ENCODE results near the gene ABAT. TPM values are rescaled to one million over a fixed set of nuclear protein-coding genes. Genes with fewer than 3 reads are reported as not detected.

ABAT gene
- total and polyA plus RNA-seq, 4 donors = 4.4 to 14.0 (median 7.1) TPM

DNA sequence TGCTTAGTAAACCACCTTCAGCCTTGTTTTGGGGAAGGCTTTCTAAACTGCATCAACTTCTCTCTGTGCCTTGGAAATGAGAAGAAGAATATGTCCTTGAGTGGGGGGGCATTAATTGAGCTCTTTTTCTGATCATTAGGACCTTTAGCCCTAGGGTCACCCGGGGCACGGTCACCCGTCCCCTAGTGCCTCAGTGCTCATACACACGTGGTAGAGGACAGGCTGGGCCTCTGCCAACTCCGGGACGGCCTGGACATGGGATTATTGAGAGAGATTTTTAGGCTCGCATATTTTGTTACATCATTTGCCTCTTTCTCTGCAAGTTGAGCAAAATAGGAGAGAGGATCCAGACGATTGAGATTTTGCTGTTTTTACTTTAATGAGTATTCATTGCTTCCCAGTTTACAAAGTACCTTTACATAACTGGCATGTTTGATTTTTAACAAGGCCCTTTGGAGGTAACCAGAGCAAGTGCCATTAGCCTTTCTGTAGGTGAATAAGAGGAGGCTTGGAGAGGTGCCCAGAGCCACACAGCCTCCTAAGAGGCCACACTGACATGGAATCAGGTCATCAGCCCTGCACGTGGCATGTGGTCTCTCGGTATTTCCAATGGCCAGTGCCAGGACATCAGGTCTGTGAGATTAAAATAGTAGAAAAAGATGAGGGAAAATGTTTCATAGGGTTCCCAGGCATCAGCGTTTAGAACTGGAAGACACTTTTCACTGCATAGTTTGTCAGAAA lies 134.4 kb downstream of the ABAT start:
- Histone ChIP-seq H3K27ac (ENCODE audit: low read depth in 1 of 2, low read length in 1 of 2) (no peak overlapping the region), H3K9me3 (ENCODE audit: control insufficient read depth in 4 of 4, insufficient read depth in 3 of 4, low read length in 3 of 4) (no peaks in the 10 kb centered on the region), H3K4me3 (no peak overlapping the region), H3K9ac (ENCODE audit: insufficient read depth in 1 of 2, low read length in 2 of 2) (no peak overlapping the region), H3K4me1 (ENCODE audit: control insufficient read depth in 5 of 5, insufficient read depth in 5 of 5, low read length in 5 of 5) (no peaks in the 10 kb centered on the region), H3K36me3 (ENCODE audit: control insufficient read depth in 4 of 4, insufficient read depth in 4 of 4, low read length in 4 of 4) (peaks cover 36 to 68% (median 54%) of the 10 kb centered on the region in 4 donors), H3K27me3 (ENCODE audit: control insufficient read depth in 3 of 3, insufficient read depth in 3 of 3, low read length in 2 of 3) (no peaks in the 10 kb centered on the region)
- DNase-seq (no peak), ATAC-seq (ENCODE audit: insufficient read depth, low FRiP score) (no peak)
- WGBS, 2 donors = 86 to 89% methylated on average over 11 of the region's 11 CpGs
- TF ChIP-seq, protein P1, sequence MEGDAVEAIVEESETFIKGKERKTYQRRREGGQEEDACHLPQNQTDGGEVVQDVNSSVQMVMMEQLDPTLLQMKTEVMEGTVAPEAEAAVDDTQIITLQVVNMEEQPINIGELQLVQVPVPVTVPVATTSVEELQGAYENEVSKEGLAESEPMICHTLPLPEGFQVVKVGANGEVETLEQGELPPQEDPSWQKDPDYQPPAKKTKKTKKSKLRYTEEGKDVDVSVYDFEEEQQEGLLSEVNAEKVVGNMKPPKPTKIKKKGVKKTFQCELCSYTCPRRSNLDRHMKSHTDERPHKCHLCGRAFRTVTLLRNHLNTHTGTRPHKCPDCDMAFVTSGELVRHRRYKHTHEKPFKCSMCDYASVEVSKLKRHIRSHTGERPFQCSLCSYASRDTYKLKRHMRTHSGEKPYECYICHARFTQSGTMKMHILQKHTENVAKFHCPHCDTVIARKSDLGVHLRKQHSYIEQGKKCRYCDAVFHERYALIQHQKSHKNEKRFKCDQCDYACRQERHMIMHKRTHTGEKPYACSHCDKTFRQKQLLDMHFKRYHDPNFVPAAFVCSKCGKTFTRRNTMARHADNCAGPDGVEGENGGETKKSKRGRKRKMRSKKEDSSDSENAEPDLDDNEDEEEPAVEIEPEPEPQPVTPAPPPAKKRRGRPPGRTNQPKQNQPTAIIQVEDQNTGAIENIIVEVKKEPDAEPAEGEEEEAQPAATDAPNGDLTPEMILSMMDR (IDR thresholded peaks at IDR 0.05; ENCODE audit: control extremely low read depth, extremely low read depth) = no peak

DNA sequence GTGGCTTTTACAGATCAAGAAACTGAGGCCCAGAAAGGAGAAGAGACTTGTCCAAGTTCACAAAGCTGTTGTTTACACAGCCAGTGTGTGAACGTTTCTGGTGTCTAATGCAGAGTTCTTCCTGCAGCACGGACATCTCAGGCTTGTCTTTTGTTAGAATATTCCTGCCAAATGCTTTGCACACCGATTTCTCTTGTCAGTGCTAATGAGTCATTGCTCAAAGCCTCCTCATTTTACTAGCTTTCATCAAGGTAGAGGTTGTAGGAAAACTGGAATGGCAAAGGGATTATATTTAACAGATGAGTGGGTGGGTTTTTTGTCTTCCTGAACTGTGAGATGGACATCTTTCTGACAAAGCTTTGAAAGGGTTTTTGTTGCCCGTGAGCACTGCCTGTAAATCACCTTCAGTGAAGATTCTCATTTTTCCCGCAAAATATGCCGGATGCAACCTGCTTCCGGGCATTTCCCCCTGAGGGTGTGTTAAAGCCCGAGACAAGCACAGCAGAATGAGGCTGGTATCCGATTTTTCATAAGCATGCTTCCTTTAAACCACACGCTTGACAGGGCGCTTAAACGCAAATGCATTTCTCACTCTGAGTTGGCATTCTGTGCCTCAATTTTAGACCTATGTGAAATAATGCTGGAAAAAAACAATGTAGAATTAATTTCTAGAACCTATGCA lies 137.9 kb downstream of the ABAT start:
- no peak overlapping the region for H3K4me3 ChIP-seq
- WGBS, 2 donors = 76 to 79% methylated on average over 12 of the region's 12 CpGs
- ATAC-seq (ENCODE audit: insufficient read depth, low FRiP score) (no peak), DNase-seq (no peak)
- H3K36me3 ChIP-seq (ENCODE audit: control insufficient read depth in 4 of 4, insufficient read depth in 4 of 4, low read length in 4 of 4) = peaks cover 29 to 72% (median 49%) of the 10 kb centered on the region in 4 donors
- H3K4me1 ChIP-seq (ENCODE audit: control insufficient read depth in 5 of 5, insufficient read depth in 5 of 5, low read length in 5 of 5) = no peaks in the 10 kb centered on the region
- H3K9me3 ChIP-seq (ENCODE audit: control insufficient read depth in 4 of 4, insufficient read depth in 3 of 4, low read length in 3 of 4) = no peaks in the 10 kb centered on the region
- no peak overlapping the region for H3K9ac ChIP-seq (ENCODE audit: insufficient read depth in 1 of 2, low read length in 2 of 2)
- no peaks in the 10 kb centered on the region for H3K27me3 ChIP-seq (ENCODE audit: control insufficient read depth in 3 of 3, insufficient read depth in 3 of 3, low read length in 2 of 3)
- TF ChIP-seq, protein P1 (IDR thresholded peaks at IDR 0.05; ENCODE audit: control extremely low read depth, extremely low read depth) = no peak
- no peak overlapping the region for H3K27ac ChIP-seq (ENCODE audit: low read depth in 1 of 2, low read length in 1 of 2)

DNA sequence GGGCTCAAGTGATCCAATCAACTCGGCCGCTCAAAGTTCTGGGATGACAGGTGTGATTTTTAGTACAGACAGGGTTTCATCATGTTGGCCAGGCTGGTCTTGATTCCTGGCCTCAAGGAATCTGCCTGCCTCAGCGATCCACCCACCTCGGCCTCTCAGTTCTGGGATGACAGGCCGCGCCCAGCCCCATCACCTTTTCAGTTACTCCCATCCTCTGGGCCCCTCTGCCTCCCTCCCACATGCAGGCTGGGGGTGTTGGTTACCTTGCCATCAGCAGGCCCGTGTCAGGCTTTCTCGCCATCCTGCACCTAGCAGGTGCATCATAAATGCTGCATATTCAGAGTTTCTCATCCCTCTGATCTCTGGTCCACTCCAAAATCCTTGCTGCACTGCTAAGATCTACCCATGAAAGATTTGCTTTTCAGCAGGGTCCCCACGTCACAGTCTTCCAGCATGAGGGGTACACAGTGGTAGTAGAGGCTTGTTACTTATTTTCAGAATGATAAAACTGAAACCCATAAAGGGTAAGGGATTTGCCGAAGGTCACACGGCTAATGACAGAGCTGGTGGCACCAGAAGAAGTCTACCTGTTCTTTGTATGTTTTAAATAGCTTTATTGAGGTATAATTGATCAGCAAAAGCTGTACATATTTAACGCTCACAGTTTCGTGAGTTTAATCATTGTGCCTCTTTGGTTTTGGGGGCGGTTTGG lies 139.8 kb downstream of the ABAT start:
- 88 to 96% methylated on average over 14 of the region's 14 CpGs for WGBS, 2 donors
- H3K4me1 ChIP-seq (ENCODE audit: control insufficient read depth in 5 of 5, insufficient read depth in 5 of 5, low read length in 5 of 5) = peaks cover 0 to 1% (median 0%) of the 10 kb centered on the region in 5 donors
- H3K9me3 ChIP-seq (ENCODE audit: control insufficient read depth in 4 of 4, insufficient read depth in 3 of 4, low read length in 3 of 4) = no peaks in the 10 kb centered on the region
- ATAC-seq (ENCODE audit: insufficient read depth, low FRiP score) = no peak
- no peaks in the 10 kb centered on the region for H3K27me3 ChIP-seq (ENCODE audit: control insufficient read depth in 3 of 3, insufficient read depth in 3 of 3, low read length in 2 of 3)
- H3K27ac ChIP-seq (ENCODE audit: low read depth in 1 of 2, low read length in 1 of 2) = no peak overlapping the region
- H3K9ac ChIP-seq (ENCODE audit: insufficient read depth in 1 of 2, low read length in 2 of 2) = no peak overlapping the region
- DNase-seq = no peak
- no peak overlapping the region for H3K4me3 ChIP-seq
- TF ChIP-seq, protein P1 (IDR thresholded peaks at IDR 0.05; ENCODE audit: control extremely low read depth, extremely low read depth) = no peak
- H3K36me3 ChIP-seq (ENCODE audit: control insufficient read depth in 4 of 4, insufficient read depth in 4 of 4, low read length in 4 of 4) = peaks cover 20 to 64% (median 37%) of the 10 kb centered on the region in 4 donors
